Measurements from ENCODE around the gene EP400. TPM values are rescaled to one million over a fixed set of nuclear protein-coding genes. Genes with fewer than 3 reads are reported as not detected.
A peak's percentile ranks its signal among the peaks of the same experiment; 100 is the strongest.

EP400 gene
- total RNA-seq, 3 donors from 2014 or later, result 34.9 to 47.8 (median 40.7) TPM

GRCh38 chr12:132065609-132066344 lies 116.0 kb downstream of the EP400 start:
- ATAC-seq (no peak), DNase-seq (no peak)
- intact Hi-C loops (cut with DNase I, micrococcal nuclease), result no loop called here
- no peaks in the 10 kb centered on the region for H3K36me3 ChIP-seq (ENCODE audit: low read depth)
- H3K4me1 ChIP-seq (ENCODE audit: low read depth), result no peaks in the 10 kb centered on the region
- H3K9me3 ChIP-seq, result no peaks in the 10 kb centered on the region
- no peak overlapping the region for H3K4me3 ChIP-seq
- no peak for TF ChIP-seq CTCF (IDR thresholded peaks at IDR 0.05)

DNA sequence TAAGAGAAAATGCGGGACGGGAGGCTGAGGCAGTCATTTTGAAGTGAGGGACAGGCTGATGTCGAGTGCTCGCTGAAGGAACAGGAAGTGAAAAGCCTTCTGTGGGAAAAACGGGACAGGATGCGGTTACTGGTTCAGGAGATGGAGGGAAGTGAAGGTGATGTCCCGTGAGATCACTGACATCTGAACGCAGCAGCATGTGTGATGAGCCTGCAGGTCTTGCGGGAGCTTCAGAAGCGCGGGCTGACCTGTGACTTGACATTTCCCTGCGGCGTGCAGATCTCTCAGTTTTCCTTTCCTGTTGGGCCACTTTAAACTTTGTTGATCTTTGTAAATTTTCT lies 116.6 kb downstream of the EP400 start:
- Histone ChIP-seq H3K4me1 (ENCODE audit: low read depth) (no peaks in the 10 kb centered on the region), H3K9me3 (no peaks in the 10 kb centered on the region), H3K4me3 (no peak overlapping the region), H3K36me3 (ENCODE audit: low read depth) (no peaks in the 10 kb centered on the region)
- no peak for TF ChIP-seq CTCF (IDR thresholded peaks at IDR 0.05)
- DNase-seq, result peak in 1 of 3 donors; percentile 35
- no peak for ATAC-seq
- intact Hi-C loops (cut with DNase I, micrococcal nuclease), result no loop called here

DNA sequence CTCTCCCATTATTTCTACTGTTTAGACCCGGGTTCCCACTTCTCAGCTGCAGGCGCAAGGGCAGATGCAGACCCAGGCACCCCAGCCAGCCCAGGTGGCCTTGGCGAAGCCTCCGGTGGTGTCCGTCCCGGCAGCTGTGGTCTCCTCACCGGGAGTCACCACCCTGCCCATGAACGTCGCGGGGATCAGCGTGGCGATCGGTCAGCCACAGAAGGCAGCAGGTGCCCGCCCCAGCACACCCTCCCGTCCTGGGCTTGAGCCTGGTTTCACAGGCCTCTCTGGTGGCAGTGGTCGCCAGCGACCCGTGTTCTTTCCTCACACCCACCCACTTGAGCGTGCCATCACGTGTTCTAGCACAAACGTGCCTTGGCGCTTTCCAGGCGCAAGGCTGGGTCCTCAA lies 117.0 kb downstream of the EP400 start:
- intact Hi-C loops (cut with DNase I, micrococcal nuclease), result no loop called here
- no peaks in the 10 kb centered on the region for H3K36me3 ChIP-seq (ENCODE audit: low read depth)

DNA sequence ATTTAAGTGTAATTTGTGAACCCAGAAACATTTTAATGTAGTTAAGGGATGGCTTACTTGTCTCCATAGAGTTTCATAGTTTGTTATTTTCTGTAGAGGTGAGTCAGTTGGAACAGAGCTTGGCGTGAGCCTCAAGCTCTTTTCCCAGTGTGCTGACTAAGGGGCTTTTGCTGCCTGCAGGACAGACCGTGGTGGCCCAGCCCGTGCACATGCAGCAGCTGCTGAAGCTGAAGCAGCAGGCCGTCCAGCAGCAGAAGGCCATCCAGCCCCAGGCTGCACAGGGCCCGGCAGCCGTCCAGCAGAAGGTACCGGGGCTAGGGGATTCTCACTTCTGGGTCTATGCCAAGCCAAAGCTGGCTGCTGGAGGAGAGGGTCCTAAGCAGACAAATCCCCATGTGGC lies 117.4 kb downstream of the EP400 start:
- no peak for TF ChIP-seq CTCF (IDR thresholded peaks at IDR 0.05)
- no peaks in the 10 kb centered on the region for H3K36me3 ChIP-seq (ENCODE audit: low read depth)
- DNase-seq (no peak), ATAC-seq (no peak)
- H3K4me3 ChIP-seq, result no peak overlapping the region
- H3K4me1 ChIP-seq (ENCODE audit: low read depth), result no peaks in the 10 kb centered on the region
- intact Hi-C loops (cut with DNase I, micrococcal nuclease), result no loop called here
- H3K9me3 ChIP-seq, result no peaks in the 10 kb centered on the region

More for the DNA sequence above, 117.0 kb downstream of the EP400 start:
- ATAC-seq (no peak), DNase-seq (no peak)
- no peak for TF ChIP-seq CTCF (IDR thresholded peaks at IDR 0.05)
- H3K4me3 ChIP-seq, result no peak overlapping the region
- H3K4me1 ChIP-seq (ENCODE audit: low read depth), result no peaks in the 10 kb centered on the region
- no peaks in the 10 kb centered on the region for H3K9me3 ChIP-seq

DNA sequence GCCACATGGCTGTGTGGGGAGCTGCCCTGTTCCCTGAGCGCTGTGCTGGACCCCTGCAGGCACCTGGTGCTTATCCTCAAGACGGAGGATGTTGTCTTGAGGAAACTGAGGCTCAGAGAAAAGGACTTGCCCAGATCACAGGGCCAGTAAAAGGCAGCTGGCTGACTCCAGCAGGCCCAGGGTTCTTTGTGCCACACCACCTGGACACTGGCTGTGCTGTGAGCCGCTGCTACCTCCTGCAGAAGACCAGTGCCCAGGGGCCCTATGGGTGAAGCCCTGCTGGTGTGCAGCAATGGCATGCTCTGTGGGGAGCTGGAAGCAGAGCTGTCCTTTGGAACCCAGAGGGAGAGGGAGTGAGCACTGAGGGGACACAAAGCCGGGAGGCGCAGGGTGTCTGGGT lies 118.5 kb downstream of the EP400 start:
- no peaks in the 10 kb centered on the region for H3K36me3 ChIP-seq (ENCODE audit: low read depth)
- no peak for TF ChIP-seq CTCF (IDR thresholded peaks at IDR 0.05)
- ATAC-seq (no peak), DNase-seq (no peak)
- no peak overlapping the region for H3K4me3 ChIP-seq
- no peaks in the 10 kb centered on the region for H3K9me3 ChIP-seq
- intact Hi-C loops (cut with DNase I, micrococcal nuclease), result no loop called here
- H3K4me1 ChIP-seq (ENCODE audit: low read depth), result no peaks in the 10 kb centered on the region
